SH-SY5Y (cell line): Measurements from ENCODE around the gene GADL1.

Experiments
- GATA2 ChIP-seq: IDR thresholded peaks from 2 replicates; pipeline ENCODE4 v1.6.1; 2011; ENCODE audit warnings: mild to moderate bottlenecking, low read depth, low read length
- GATA3 ChIP-seq: IDR thresholded peaks from 2 replicates; pipeline ENCODE4 v1.6.1; 2011; ENCODE audit warnings: low read depth, mild to moderate bottlenecking, low read length, moderate library complexity

GRCh38 chr3:30700702-30701321 is 193.6 kb downstream of the GADL1 start:
- TF ChIP-seq GATA3 = no peak
- TF ChIP-seq GATA2 = no peak
